Breast epithelium (tissue), 3 donors: ENCODE measurements around the gene OR9A4.

Experiments used
- CTCF ChIP-seq, 3 donors: fragments of 450-650 bp; IDR thresholded peaks; one replicate each; pipeline ENCODE4 v1.5.1; 2016 to 2017; ENCODE audit warnings: antibody characterized with exemption in 3 of 3, mild to moderate bottlenecking in 3 of 3, moderate library complexity in 3 of 3
- POLR2A ChIP-seq: fragments of 450-650 bp; IDR thresholded peaks from one replicate; pipeline ENCODE4 v1.6.1; 2016; ENCODE audit warnings: antibody characterized with exemption, mild to moderate bottlenecking, moderate library complexity
- POLR2AphosphoS5 ChIP-seq, 3 donors: sonication (generic); formaldehyde crosslinking; IDR thresholded peaks; one replicate each; pipeline ENCODE4 v1.6.1; 2017; ENCODE audit warnings: antibody characterized with exemption in 3 of 3

- TF ChIP-seq CTCF (IDR thresholded peaks at IDR 0.05) (no peak), POLR2A (no peak), POLR2AphosphoS5 (IDR thresholded peaks at IDR 0.05) (no peak)
Measured at GRCh38 chr7:141920281-141920680, 4.1 kb downstream of the OR9A4 start.
